NOMO-1 (cell line): ENCODE measurements around the gene LDB1.
A peak's percentile ranks its signal among the peaks of the same experiment; 100 is the strongest.

Source experiments
- DNase-seq, 2 experiments: peaks; one replicate each; lab custom pipeline; 2025; ENCODE audit not compliant: unreplicated experiment in 2 of 2; lab: John Stamatoyannopoulos, UW

LDB1 gene

GRCh38 chr10:102113956-102114857 is 6.0 kb downstream of the LDB1 start:
- no peak for DNase-seq

- DNase-seq: no peak
Measured at GRCh38 chr10:102113261-102113955, 6.8 kb downstream of the LDB1 start.

GRCh38 chr10:102112210-102112817 is 7.9 kb downstream of the LDB1 start:
- no peak for DNase-seq

GRCh38 chr10:102111276-102111675 is 8.9 kb downstream of the LDB1 start:
- DNase-seq: no peak

GRCh38 chr10:102109166-102110116 is 10.7 kb downstream of the LDB1 start:
- DNase-seq: no peak

GRCh38 chr10:102106998-102107397 is 13.2 kb downstream of the LDB1 start:
- no peak for DNase-seq

- DNase-seq: no peak
Measured at GRCh38 chr10:102102421-102102820, 17.7 kb downstream of the LDB1 start.

GRCh38 chr10:102101152-102101551 is 19.0 kb downstream of the LDB1 start:
- DNase-seq: no peak

- DNase-seq: no peak
Measured at GRCh38 chr10:102096449-102096848, 23.7 kb downstream of the LDB1 start.

GRCh38 chr10:102090772-102091171 is 29.4 kb downstream of the LDB1 start:
- DNase-seq: no peak

- no peak for DNase-seq
Measured at GRCh38 chr10:102086196-102086595, 34.0 kb downstream of the LDB1 start.

GRCh38 chr10:102085336-102085735 is 34.8 kb downstream of the LDB1 start:
- peak; percentile 30 to 42 for DNase-seq

GRCh38 chr10:102083541-102083940 is 36.6 kb downstream of the LDB1 start:
- no peak for DNase-seq

GRCh38 chr10:102072673-102073527 is 47.3 kb downstream of the LDB1 start:
- peak; percentile 66 to 83 for DNase-seq

- DNase-seq: peak; percentile 19 to 27
Measured at GRCh38 chr10:102069071-102069470, 51.1 kb downstream of the LDB1 start.

GRCh38 chr10:102068216-102068615 is 52.0 kb downstream of the LDB1 start:
- DNase-seq: no peak

- DNase-seq: no peak
Measured at GRCh38 chr10:102067091-102067916, 52.9 kb downstream of the LDB1 start.

- DNase-seq: no peak
Measured at GRCh38 chr10:102066399-102067088, 53.6 kb downstream of the LDB1 start.
